ENCODE measurements around the gene LIPC.

LIPC gene

DNA sequence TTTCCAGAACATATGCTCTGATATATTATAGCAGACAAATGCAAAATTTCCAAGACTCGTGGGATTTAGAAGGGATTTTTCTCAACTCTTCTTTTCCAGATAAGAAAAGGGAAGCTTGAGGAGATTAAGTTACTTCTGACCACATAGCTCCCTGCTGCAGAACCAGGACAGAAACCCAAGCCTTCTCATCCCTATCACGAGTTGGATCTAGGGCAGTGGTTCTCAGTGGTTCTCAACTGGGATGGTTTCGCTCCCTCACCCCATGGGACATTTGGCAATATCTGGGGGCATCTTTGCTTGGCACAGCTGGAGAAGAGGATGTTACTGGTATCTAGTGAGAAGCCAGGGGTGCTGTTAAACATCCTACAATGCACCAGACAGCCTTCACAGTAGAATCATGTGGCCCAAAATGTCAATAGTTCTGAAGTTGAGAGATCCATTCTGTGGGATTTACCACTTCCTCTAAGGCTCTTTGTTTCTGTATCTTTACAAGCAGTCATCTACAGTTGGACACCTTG, 64.2 kb downstream of the LIPC start:
- DNase-seq (ENCODE audit: low read depth in 2 of 2): no peak

DNA sequence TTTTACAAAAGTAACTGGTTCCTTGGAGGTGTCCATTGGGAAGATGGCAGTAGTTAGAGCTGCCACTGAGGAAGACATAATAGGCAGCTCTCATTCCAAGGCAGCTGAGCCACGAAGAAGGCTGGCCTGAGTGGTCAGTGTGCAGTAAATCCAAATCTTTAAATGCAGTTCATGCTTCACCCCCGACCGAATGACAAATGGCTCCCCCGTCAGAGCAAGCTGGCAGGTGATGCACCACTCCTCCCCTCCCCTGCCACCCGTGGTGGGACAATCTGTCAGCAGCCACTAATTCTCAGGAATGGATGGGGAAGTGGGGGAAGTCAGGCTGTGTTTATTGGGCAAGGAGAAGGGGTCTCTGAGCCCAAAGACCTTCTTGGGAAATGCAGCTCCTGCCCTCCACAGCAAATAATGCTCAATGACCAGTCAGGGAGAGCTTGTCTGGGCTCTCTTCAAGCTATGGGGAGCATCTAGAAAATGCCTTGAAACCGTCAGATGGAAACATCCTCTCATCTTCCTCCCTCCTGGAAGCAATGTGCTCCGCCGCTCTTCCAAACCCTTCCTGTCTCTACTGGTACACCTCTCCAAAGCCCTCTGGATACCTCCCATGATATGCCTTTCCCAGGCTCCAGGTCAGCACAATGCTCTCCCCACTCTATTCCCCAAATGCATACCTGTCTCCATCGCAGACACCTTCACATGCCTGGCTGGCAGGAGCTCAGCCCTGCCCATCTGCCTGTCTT, 65.4 kb downstream of the LIPC start:
- no peak for DNase-seq (ENCODE audit: low read depth in 2 of 2)

DNA sequence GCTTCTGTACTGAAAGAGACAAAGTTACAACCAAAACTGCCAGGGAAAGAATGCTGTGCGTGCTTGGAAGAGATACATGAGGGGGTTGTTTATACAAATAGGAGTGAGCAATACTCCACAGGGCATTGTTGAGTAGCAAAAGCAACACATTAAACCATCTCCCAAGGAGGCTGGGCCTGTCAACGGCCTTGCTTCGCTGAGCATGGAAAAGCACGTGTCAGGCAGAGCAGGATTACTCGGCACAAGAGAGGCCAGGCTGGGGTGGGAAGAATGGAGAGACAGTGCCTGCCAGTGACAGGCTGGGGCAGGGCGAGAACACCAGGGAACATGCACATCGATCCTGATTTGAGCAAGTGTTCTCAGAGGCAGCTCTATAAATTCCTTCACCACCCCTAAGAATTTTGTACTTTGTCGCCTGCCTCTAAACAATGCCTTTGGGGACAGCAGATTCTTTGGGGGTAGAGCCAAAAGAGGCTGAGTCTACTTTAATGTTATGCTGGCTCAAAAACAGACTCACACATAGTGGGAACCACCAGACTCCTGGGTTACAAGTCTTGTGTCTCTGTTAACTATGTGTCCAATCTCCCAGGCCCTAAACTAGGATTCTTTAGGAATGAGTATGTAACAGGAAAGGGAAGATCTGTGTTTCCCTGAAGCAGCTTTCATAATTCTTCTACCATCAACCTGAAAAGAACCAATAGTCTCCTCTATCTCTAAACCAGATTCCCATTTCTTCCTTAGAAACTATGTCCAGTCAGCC, 67.2 kb downstream of the LIPC start:
- DNase-seq (ENCODE audit: low read depth in 2 of 2): no peak

DNA sequence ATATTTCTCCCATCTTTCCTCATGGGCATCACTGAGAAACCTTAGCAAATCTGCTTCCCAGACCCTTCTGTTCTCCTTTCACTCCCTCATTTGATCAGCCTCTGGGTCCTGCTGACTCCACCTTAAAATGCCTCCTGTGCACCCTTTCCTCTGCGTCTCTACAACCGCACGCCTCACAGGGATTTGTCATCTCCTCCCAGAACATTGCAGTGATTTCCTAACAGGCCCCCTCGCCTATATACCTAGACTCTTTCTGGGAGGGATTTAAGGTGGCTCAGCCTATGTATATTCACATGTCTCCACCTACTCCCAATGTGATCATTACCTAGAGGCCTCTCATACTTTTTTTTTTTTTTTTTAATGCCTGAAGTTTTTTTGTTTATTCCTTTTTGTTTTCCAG, 69.2 kb downstream of the LIPC start:
- no peak for DNase-seq (ENCODE audit: low read depth in 2 of 2)

DNA sequence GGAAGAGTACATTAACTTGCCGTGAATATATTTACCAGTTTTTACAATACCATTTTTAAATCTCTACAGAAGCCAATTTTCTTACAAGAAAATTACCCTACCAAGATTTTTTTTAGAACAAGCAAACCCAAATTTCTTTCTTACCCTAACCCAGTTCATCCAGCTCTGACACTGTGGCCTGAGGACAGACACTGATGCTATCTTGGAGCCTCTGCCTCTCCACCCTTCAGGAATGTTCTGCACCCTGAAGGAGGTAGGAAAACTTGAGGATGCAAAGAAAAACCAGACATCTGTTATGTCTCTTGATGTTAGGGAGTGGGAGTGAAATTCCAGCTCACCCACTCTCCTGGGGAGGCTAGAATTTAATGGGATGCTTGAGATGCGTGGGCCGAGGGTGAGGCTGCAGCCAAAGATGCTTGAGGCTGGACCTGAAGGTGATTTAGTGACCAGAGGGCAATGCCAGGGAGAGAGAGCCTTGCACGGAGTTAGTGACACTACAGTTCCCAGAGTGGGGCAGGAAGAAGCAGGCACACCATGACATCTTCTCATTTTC, 69.9 kb downstream of the LIPC start:
- no peak for DNase-seq (ENCODE audit: low read depth in 2 of 2)

DNA sequence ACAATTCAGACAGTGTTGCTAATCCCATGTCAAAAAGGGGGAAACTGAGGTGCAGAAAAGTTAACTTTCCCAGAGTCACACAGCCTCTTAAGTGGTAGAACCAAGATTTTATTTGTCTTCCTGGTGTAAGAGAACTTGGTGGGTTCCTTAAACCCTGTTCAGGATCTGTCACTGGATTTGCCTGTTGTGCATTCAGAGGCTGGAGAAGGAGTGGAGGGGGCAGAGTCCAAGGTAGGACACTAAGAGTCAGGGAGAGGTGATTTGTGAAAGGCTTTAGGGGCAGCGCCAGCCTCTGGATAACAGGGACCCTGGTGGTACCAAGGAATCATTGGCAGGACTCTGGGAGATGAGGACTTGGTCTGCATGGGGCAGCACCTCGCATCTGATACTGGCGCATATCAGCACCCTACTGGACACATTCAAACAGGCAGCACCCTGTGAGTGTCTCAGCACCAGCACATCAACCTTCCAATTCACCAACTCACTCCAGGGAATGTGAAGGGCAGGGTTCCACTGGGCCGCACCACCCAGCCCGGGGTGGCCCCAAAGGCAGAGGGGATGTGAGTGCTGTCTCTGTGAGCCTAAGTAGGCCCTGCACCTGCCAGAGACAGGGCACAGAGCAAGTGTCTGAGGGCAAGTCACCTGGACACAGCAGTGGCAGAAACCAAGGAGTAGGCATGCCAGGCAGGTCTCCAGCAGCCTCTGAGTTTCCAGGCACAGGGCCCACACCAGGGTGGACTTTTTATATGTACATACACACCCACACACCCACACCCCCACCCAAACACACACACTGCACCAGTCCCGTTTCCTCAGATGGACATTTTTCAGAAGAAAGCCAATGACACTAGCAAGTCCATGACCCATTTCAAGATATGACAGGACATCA, 71.6 kb downstream of the LIPC start:
- DNase-seq (ENCODE audit: low read depth in 2 of 2): no peak

DNA sequence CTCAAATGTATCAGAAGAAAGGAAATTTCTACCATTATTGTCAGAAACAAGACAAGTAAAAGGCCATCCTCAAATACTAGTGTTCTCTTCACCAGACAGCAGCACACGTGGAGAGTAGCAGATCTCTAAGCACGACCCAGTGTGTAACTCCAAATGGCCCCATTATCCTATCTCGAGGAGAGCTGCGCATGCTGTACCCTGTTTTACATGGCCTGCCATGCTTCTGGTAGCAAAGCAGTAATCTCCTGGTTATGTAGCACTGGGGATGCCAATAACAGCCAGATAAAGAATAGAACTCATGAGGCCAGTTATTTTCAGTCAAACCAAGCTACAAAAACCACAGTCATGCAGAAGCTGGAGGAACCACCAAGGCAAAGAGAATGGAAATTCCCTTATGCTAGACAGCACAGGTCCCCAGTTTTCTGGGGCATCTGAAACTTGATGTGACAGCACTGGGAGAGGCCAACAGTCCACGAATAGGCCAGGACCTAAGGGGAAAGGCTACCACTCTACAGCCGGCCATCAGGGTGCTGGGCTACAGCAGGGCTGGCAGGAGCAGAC, 73.0 kb downstream of the LIPC start:
- no peak for DNase-seq (ENCODE audit: low read depth in 2 of 2)

DNA sequence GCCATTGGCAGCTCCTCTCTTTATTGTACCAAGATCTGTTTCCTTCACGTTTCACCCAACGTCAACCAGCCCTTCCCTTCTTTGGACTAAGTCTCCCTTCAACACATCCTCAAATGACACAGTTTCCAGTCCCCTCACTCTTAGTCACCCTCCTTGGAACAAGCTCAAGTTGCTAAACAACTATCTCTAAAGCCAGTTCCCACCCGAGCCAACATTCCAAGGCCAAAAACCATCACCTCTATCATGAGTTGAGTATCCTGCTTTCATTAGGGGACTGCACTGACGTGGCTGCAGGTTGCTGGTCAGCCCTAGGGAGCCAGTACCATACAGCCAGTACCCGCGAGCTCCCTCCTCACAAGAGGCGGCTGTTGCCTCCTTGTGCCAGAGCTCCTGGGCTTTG, 73.8 kb downstream of the LIPC start:
- no peak for DNase-seq (ENCODE audit: low read depth in 2 of 2)

DNA sequence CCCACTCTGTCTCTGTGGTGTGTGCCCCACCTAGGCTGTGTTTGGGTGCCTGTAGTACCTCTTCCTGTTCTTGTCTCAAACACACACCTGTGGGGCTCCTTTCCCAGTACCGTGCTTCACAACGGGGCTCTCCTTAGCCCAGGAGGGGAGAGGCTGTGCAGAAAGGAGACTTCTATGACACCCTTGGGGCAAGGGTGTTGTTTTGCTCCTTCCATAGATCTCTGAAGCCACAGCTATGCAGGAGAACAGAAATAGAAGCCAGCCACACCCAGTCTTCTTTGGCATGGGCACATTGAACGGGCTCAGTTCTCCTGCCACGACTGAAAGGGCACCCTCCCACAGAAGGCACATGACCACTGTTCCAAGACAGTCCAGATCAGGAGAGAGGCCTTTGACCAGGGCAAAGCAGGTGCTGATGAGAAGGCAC, 74.3 kb downstream of the LIPC start:
- no peak for DNase-seq (ENCODE audit: low read depth in 2 of 2)

DNA sequence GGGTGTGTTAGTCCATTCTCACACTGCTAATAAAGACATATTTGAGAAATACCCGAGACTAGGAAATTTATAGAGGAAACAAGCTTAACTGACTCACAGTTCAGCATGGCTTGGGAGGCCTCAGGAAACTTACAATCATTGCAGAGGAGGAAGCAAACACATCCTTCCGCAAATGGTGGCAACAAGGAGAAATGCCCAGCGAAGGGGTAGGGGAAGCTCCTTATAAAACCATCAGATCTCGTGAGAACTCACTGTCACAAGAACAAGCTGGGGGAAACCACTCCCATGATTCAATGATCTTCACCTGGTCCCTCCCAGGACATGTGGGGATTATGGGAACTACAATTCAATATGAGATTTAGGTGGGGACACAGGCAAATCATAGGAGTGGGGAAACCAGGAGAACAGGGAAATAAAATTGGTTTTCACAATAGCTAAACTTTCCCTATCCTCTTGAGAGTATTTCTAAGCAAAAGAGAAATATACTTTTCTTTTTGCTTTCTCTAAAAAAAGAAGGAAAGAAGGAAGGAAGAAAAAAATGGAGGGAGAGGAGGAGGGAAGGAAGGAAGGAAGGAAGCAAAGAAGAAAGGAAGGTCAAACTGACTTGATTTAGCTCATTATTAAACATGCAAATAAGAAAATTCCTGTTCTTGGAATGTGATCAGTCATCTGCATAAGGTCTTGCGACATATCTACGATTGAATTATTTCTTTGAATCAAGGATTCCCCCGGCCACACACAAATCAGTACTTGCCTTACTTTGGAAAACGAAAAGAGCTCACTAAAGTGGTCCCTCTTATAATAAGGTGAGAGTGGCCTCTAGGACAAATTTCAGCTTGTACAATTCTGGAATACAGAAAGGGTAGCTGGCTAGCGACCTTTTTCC, 75.2 kb downstream of the LIPC start:
- no peak for DNase-seq (ENCODE audit: low read depth in 2 of 2)

DNA sequence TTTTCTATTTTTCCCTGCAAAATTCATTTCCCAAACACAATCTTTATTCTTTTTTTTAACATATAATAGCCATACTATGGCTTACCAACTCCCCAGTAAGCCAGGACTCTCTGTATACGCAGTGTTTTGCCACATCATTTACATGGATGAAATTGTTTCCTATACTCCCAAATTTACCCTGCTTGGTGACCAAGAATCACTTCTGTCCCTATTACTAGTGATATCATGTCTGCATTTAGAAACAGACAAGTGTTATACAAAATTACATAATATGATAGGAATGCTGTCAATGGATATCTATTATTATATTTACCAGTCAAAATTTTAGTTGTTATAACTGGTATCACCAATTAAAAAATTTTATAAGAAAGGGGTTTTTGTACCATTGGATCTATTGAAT, 77.8 kb downstream of the LIPC start:
- DNase-seq (ENCODE audit: low read depth in 2 of 2): no peak

DNA sequence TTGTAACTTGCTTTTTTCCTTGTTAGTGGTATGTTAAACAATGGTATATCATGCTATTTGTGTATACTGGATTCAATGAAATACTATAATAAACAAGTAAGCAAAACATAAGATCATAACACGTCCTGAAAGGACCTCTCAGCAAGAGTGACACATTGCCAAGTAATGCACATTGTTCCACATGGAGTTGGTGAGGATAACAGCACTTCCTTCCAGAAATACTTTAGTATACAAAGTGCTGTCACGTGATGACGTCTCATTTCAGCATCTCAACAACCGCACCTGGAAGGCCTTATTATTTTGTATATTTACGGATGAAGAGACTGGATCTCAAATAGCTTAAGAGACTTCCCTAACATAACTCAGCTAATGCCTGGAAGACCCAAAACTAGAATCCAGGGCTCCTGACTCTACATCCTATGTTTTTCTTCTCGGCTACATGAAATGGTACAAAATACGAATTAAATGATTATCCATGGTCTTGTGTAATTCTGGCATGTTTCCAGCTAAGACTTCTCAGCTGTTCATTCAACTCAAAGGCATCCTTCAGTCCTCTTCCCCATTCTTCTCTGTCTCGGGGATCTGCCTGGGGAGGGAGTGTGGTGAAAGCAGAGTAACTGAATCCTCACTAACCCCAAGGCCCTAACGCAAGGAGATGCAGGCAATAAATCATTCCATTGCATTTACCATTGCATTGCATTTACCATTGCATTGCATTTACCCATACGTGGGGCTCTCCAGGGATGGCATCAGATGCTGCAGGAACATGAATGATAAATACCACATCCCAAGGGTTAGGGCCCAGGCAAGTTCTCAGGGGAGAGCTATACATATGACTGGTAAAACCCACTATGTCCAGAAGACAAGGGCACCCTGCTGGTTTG, 79.2 kb downstream of the LIPC start:
- DNase-seq (ENCODE audit: low read depth in 2 of 2): no peak

DNA sequence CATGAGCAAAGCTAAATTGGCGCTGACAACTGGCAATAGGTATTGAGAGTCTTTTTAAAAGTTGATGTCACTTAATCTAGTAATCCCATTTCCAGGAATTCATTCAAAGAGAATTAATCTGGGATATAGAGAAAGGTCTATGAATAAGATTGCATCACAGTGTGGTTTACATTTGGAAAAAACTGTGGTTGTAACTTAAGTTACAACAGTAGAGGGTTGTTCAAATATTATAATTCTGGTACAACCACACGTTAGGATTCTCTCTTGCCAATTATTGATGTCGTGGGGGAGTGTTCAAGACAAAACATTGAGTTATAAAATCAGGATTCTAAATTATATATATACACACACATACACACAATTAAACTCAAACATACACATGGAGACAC, 79.8 kb downstream of the LIPC start:
- DNase-seq (ENCODE audit: low read depth in 2 of 2): no peak

DNA sequence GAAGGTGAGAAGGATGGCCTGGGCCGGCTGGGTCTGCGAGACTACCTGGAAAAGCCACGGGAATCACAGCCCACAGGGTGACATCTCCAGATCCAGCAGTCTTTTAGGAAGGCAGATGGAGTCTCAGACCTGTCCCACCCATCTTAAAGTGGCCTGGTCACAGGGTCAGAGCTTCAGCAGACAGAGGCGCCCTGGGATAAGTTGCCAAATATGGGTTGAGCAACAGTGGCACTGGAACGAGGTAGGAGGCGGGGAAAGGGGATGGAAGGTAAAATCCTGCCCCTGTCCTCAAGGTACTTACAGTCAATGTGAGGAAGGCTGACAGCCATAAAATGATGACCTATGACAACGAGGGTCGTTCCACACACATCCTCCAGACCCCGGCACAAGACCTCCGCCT, 80.7 kb downstream of the LIPC start:
- DNase-seq (ENCODE audit: low read depth in 2 of 2): no peak

DNA sequence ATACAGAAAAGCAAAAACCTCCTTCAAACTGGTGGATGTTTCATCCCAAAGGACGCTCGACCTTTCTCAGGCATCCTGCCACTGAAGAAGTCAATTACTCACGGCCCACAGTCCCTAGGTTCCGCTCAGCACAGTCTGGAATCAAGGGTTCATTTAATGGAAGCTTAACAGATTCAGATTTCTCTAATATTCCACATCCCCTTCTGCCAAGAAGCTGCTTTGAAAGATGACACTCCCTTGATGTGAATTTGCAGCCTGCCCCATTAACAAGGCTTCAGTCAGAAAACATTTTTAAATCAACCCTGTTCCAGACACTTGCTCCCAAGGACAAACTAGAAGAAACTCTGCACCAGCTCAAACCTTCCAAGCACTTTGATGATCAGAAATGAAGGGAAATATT, 81.2 kb downstream of the LIPC start:
- DNase-seq (ENCODE audit: low read depth in 2 of 2): no peak

DNA sequence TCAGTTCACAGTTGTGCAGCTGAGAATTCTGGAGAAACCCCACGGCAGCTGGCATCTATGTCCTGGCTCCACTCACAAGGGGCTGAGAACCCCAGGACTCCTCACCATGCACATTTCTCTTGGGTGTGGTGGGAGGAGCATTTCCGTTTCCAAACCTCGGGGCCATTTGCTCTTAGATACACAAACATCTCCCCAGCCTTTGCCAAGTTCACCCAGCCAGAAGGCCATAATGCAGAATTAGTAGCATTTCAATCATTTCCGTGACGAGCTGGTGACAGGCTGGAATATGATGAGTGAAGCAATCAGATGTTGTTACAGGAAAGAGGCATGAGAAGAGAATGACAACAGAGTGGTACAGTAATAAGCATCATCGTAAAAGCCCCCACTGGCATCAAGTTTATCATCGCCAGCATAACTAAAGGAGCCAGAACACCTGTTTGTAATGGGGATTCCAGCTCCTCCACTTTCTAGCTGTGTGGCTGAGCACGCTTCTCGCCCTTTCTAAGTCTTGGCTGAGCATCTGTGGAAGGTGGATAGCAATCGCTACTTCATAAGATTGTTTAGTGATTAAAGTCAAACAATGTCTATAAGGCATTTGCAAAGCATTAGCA, 82.0 kb downstream of the LIPC start:
- DNase-seq (ENCODE audit: low read depth in 2 of 2): no peak

DNA sequence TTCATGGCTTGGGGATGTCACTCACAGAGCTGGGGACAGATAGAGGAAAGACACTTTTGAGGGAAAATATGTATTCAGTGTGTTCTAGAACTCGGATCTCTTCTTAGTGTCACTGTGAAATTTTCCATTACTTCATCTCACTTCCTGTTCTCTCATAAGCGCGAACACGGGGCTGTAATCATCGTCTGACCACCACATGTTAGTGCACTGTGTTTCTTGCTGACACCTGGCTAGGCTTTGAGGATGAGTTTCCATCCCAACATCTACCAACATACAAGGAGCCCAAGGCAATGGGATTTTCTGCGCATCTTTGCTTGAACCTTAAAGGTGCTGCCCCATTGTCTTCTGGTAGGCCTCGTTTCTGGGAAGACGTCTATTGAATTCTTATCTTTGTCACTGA, 84.0 kb downstream of the LIPC start:
- DNase-seq (ENCODE audit: low read depth in 2 of 2): no peak

DNA sequence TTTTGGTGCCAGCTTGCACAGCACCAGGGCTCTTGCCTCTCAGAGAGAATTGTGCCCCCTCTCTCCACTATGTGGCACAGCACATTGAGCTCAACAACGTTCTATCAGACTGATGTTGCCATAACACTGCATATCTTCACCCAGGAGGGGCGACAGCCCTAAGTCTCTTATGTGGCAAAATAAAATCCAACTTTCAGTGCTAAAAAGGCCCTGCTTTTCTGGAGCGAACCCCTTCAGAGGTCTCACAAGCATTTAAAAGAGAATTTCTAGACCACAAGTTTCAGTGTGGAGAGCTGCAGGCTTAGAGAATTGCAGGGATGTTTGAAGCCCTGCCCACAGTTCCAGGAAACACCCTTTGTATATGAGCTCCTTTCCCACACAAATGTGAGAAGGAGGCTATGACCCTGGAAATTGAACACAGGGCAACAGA, 85.5 kb downstream of the LIPC start:
- DNase-seq (ENCODE audit: low read depth in 2 of 2): no peak
